Stimulated activated CD4-positive, alpha-beta T cell treated with anti-CD3 and anti-CD28 coated beads, Interleukin-2, amount 100 ng/mL, for 48 hours (primary cell): ENCODE results near the gene ABCF3.

ENCODE experiments used
- DNase-seq, 2 donors: peaks; one replicate each; pipeline ENCODE4 v3.0.0-alpha.2; 2020

ABCF3 gene

DNA sequence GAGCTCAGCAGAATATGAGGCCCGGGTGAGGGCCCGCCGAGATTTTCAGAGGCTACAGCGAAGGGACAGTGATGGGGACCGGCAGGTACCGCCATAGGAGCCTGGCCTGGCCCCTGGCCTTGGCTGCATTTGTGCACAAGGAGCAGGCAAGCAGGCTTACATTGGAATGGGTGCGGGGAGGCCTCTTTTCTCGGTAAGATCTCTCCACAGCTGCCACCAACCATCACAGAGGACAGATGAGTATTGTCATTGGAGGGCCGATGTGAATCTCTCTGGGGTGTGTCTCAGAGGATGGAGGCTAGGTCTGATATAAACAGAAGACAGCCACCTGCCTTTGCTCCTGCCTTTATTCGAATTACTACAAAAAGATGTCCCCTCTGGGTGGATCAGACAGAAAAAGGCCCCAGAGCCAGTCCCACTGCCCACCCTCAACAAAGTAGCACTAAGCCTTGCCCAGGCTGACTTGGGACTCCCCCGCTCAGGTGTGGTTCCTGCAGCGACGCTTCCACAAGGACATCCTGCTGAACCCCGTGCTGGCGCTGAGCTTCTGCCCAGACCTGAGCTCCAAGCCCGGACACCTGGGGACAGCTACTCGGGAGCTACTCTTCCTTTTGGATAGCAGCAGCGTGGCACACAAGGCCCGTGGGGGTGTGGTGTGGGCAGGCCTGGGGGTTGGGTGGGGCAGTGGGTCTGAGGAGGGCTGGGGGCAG, 48.8 kb downstream of the ABCF3 start:
- no peak for DNase-seq

DNA sequence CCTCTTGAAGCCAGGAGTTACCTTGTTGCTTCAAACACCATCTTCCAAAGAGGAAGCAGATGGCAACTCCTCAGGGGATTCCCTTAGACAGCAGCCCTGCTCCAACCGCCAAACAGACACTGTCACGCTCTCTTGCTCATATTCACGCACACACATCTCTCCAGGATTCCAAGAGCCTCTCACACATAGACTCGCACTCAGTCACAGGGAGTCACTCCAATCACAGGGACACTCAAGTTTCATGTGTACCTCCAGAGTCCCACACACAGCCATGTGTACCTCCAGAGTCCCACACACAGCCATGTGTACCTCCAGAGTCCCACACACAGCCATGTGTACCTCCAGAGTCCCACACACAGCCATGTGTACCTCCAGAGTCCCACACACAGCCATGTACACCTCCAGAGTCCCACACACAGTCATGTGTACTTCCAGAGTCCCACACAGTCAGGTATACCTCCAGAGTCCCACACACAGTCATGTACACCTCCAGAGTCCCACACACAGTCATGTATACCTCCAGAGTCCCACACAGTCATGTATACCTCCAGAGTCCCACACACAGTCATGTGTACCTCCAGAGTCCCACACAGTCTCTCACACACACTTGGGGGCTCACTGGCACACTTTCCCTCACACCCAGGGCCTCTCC, 49.5 kb downstream of the ABCF3 start:
- no peak for DNase-seq

GRCh38 chr3:184236033-184236410, 50.0 kb downstream of the ABCF3 start:
- no peak for DNase-seq

DNA sequence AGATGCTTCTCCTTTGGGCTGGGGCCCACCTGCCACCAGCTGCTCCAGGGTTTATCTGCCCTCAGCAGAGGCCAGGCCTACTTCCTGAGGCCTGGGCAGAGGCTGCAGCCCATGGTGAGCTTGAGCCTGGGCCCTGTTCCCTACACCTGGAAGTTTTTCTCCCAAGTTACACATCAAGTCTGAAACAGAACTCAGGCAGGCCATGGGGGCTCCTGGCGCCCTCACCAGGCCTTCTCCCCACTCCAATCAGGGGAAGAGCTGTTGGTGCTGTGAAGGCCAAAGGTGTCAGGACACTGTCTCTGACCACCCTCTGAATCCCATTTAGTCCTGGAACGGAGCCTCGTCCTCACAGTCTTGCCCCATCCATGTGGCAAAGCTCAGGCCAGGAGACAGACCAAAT, 50.6 kb downstream of the ABCF3 start:
- DNase-seq: no peak

- DNase-seq: no peak
Measured at GRCh38 chr3:184237211-184237610, 51.2 kb downstream of the ABCF3 start.

DNA sequence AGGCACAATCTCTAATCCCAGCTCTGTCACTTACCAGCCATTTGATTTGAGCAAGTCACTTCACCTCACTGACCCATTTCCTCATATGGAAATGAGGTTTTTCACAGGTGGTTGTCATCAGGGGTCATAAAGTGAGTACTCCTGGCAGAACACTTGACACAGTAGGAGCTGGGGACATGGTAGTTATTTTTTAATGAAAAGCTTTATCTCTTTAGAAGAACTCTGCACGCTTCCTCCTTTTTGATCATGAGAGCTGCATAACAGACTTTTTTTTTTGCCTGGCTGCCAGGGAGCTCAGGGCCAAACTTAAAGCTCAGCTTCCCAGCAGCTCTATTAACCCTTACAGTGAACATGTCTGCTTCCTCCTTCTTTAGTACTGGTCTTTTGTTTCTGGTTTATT, 51.8 kb downstream of the ABCF3 start:
- DNase-seq: no peak

GRCh38 chr3:184238246-184238818, 52.3 kb downstream of the ABCF3 start:
- no peak for DNase-seq

DNA sequence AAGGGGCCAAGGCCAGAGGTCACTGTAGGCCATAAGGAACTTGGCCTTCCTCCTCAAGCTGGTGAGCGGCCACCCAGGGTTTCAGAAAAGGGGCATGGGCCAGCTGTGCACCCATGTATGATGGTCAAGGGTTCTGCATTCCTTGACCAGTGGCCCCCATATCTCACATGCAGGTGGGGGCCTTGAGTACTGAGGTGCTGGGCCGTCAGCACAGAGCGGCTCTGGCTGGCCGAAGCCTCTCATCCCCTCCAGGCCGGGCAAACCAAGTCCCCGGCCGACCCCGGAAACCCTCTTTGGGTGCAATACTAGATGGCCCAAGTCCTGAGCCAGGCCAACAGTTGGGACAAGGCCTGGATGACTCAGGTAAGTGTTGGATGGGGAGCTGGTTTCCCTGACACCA, 53.2 kb downstream of the ABCF3 start:
- no peak for DNase-seq

GRCh38 chr3:184239708-184240107, 53.7 kb downstream of the ABCF3 start:
- no peak for DNase-seq

DNA sequence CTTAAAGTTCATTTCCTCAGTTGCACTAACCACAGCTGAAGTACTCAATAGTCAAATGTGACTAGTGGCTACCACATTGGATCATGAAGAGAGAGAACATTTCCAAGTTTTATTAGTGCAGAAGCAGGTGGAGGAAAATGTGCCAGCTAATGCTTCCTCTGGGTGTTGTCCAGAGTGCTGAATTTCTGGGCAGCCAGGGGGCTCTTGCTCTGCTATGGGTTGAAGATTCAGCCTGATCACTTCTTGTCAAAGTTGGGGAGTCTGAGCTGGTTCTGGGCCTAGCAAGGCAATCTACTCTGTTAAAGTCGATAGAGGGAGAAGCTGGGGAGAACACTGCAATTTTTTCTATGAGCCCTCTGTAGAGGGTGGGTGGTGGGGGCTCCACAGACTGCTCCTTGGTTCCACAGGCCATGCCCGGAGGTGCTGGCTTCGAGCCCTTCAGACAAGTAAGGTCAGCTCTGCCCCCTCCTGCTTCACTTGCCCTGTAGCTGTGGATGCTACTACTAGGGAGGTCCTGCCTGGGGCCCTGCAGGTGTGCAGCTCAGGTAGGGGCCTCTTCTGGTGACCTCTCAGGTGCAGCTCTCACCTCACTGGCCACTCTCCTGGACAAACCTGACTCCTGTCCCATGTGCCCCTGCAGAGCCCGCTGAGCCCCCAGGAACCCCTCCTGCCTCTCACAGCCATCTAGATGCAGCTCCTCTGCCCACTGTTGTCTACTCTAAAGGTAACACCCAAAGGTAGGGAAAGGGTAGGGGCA, 54.6 kb downstream of the ABCF3 start:
- DNase-seq: no peak

DNA sequence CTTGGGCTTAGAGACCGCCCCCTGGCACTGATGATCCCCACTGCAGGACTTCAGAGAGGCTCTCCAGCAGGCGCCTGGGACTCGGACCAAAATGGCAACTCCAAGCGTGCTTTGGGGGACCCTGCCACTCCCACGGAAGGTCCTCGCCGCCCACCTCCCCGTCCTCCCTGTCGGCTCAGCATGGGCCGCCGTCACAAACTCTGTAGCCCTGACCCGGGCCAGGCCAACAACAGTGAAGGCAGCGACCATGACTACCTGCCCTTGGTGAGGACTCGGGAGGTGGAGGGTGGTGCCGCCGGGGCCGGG, 55.1 kb downstream of the ABCF3 start:
- DNase-seq: no peak

GRCh38 chr3:184241447-184242296, 55.7 kb downstream of the ABCF3 start:
- DNase-seq: no peak

DNA sequence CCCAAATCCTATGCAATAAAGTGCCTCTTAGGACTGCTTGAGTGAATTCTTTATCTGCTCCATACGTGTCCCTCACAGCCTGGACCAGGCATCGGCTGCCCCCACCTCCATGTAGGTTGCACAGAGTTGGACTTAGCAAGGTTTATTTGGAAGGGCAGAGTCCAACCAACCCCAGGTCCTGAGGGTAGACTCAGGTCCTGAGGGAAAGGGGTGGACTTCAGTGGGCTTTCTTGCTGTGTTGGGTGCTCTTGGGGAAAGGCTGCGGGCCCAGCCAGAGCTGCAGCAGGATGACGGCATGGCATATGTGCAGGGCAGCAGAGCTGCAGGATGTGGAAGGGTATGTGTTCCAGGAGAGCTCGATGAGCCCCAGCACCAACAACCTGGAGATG, 56.3 kb downstream of the ABCF3 start:
- DNase-seq: no peak
